Measurements from ENCODE around the gene LCA5. TPM values are rescaled to one million over a fixed set of nuclear protein-coding genes. Genes with fewer than 3 reads are reported as not detected.

Gene LCA5
- total RNA-seq, 2 donors from 2014 or later = 0.74 to 1.1 TPM

GRCh38 chr6:79520534-79520933 is 16.7 kb downstream of the LCA5 start:
- H3K4me3 ChIP-seq = no peak overlapping the region
- TF ChIP-seq, protein P1, sequence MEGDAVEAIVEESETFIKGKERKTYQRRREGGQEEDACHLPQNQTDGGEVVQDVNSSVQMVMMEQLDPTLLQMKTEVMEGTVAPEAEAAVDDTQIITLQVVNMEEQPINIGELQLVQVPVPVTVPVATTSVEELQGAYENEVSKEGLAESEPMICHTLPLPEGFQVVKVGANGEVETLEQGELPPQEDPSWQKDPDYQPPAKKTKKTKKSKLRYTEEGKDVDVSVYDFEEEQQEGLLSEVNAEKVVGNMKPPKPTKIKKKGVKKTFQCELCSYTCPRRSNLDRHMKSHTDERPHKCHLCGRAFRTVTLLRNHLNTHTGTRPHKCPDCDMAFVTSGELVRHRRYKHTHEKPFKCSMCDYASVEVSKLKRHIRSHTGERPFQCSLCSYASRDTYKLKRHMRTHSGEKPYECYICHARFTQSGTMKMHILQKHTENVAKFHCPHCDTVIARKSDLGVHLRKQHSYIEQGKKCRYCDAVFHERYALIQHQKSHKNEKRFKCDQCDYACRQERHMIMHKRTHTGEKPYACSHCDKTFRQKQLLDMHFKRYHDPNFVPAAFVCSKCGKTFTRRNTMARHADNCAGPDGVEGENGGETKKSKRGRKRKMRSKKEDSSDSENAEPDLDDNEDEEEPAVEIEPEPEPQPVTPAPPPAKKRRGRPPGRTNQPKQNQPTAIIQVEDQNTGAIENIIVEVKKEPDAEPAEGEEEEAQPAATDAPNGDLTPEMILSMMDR (IDR thresholded peaks at IDR 0.05) = no peak
- no peaks in the 10 kb centered on the region for H3K27me3 ChIP-seq
- H3K4me1 ChIP-seq = no peaks in the 10 kb centered on the region
- H3K36me3 ChIP-seq = no peaks in the 10 kb centered on the region
- no peak for DNase-seq
- no peak overlapping the region for H3K9ac ChIP-seq (ENCODE audit: low read depth in 2 of 2, low read length in 2 of 2)
- no peak overlapping the region for H3K27ac ChIP-seq
- no peaks in the 10 kb centered on the region for H3K9me3 ChIP-seq
- intact Hi-C loops (cut with DNase I) = no loop called here

GRCh38 chr6:79518842-79519241 is 18.4 kb downstream of the LCA5 start:
- TF ChIP-seq, protein P1 (IDR thresholded peaks at IDR 0.05) = no peak
- Histone ChIP-seq H3K27ac (no peak overlapping the region), H3K4me1 (no peaks in the 10 kb centered on the region), H3K27me3 (no peaks in the 10 kb centered on the region), H3K4me3 (no peak overlapping the region), H3K9ac (ENCODE audit: low read depth in 2 of 2, low read length in 2 of 2) (no peak overlapping the region), H3K9me3 (no peaks in the 10 kb centered on the region), H3K36me3 (no peaks in the 10 kb centered on the region)
- no peak for DNase-seq
- intact Hi-C loops (cut with DNase I) = no loop called here

DNA sequence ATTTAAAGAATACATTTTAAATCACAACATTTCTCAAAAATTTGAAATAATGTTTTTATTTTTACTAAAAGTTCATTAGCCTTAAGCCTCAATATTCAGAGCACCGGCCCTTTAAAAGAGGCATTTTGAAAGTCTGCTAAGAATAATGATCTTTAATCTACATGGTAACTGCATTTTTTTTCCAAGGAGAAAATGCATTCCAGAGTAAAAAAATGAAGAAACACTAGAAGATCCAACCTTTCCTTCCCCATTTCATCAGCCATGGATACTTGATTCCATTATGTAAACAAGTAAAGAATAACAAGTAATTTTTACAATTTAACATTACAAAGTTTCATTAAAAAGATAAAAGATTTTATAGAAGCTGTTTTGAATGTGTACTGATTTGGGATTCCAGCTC is 21.8 kb downstream of the LCA5 start:
- Histone ChIP-seq H3K4me1 (no peaks in the 10 kb centered on the region), H3K27ac (no peak overlapping the region), H3K4me3 (no peak overlapping the region), H3K9ac (ENCODE audit: low read depth in 2 of 2, low read length in 2 of 2) (no peak overlapping the region), H3K27me3 (no peaks in the 10 kb centered on the region), H3K9me3 (no peaks in the 10 kb centered on the region), H3K36me3 (no peaks in the 10 kb centered on the region)
- intact Hi-C loops (cut with DNase I) = no loop called here
- TF ChIP-seq, protein P1 (IDR thresholded peaks at IDR 0.05) = no peak
- DNase-seq = no peak

- Histone ChIP-seq H3K9me3 (no peaks in the 10 kb centered on the region), H3K4me1 (no peaks in the 10 kb centered on the region), H3K9ac (ENCODE audit: low read depth in 2 of 2, low read length in 2 of 2) (no peak overlapping the region), H3K27me3 (no peaks in the 10 kb centered on the region), H3K4me3 (no peak overlapping the region), H3K36me3 (no peaks in the 10 kb centered on the region), H3K27ac (no peak overlapping the region)
- TF ChIP-seq, protein P1 (IDR thresholded peaks at IDR 0.05) = no peak
- intact Hi-C loops (cut with DNase I) = no loop called here
- DNase-seq = no peak
These were observed 24.1 kb downstream of the LCA5 start for GRCh38 chr6:79513111-79513510.

DNA sequence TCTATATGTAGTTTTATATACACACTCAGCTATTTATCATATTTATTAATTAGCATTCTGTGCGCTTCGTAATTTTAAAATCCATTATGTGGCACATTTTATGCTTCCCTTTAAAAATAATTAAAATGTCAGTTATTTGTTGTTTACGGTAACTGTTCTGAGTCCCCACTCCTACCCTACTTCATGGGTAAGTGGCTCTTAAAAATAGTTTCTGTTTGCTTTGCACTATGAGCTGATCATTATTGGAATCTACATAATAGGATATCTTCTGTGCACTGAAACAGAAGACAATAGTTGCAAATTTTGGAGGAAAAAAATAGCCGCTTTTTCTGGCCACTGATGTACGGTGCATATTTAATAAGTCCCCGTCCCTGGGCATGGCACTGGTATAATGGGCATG is 25.2 kb downstream of the LCA5 start:
- Histone ChIP-seq H3K27ac (no peak overlapping the region), H3K9ac (ENCODE audit: low read depth in 2 of 2, low read length in 2 of 2) (no peak overlapping the region), H3K4me3 (no peak overlapping the region), H3K4me1 (no peaks in the 10 kb centered on the region), H3K9me3 (no peaks in the 10 kb centered on the region), H3K27me3 (no peaks in the 10 kb centered on the region), H3K36me3 (no peaks in the 10 kb centered on the region)
- TF ChIP-seq, protein P1 (IDR thresholded peaks at IDR 0.05) = no peak
- intact Hi-C loops (cut with DNase I) = no loop called here
- DNase-seq = no peak

GRCh38 chr6:79510707-79511106 is 26.5 kb downstream of the LCA5 start:
- TF ChIP-seq, protein P1 (IDR thresholded peaks at IDR 0.05) = no peak
- Histone ChIP-seq H3K4me3 (no peak overlapping the region), H3K9ac (ENCODE audit: low read depth in 2 of 2, low read length in 2 of 2) (no peak overlapping the region), H3K27me3 (no peaks in the 10 kb centered on the region), H3K36me3 (no peaks in the 10 kb centered on the region), H3K27ac (no peak overlapping the region), H3K4me1 (no peaks in the 10 kb centered on the region), H3K9me3 (no peaks in the 10 kb centered on the region)
- no peak for DNase-seq
- intact Hi-C loops (cut with DNase I) = no loop called here

Data from colonic mucosa (tissue), 4 donors.